Endothelial cell of umbilical vein (primary cell): ENCODE results near the gene DDR2.

ENCODE experiments used
- EZH2 ChIP-seq: IDR thresholded peaks from 2 replicates; pipeline ENCODE4 v1.6.1; 2012; ENCODE audit warnings: borderline replicate concordance, low read depth, mild to moderate bottlenecking, moderate library complexity, low read length, inconsistent platforms; ENCODE audit not compliant: severe bottlenecking
- JUN ChIP-seq: IDR thresholded peaks from 2 replicates; pipeline ENCODE4 v1.6.1; 2011; ENCODE audit warnings: borderline replicate concordance, low read depth; ENCODE audit not compliant: insufficient read length, insufficient read depth
- POLR2A ChIP-seq: IDR thresholded peaks from 2 replicates; pipeline ENCODE4 v1.6.1; 2012; ENCODE audit warnings: low read depth, mild to moderate bottlenecking, control low read depth, low read length
- POLR2AphosphoS5 ChIP-seq: IDR thresholded peaks from 2 replicates; pipeline ENCODE4 v1.6.1; 2012; ENCODE audit warnings: low read depth, mild to moderate bottlenecking, control low read depth, low read length, moderate library complexity; ENCODE audit not compliant: insufficient read depth
- TF ChIP-seq, protein P1 (sequence below), 2 donors: IDR thresholded peaks; 1 replicate in 1 of 2; 2 replicates in 1 of 2; pipeline ENCODE4 v1.5.1; 2011; ENCODE audit warnings: low read length in 2 of 2, mild to moderate bottlenecking in 2 of 2, moderate library complexity in 2 of 2, control low read depth in 1 of 2, inconsistent platforms in 1 of 2, low read depth in 1 of 2; ENCODE audit not compliant: insufficient read depth in 1 of 2; ENCODE audit errors: extremely low read depth in 1 of 2
- TF ChIP-seq, protein P2 (sequence below): IDR thresholded peaks from 2 replicates; pipeline ENCODE4 v1.6.1; 2011; ENCODE audit not compliant: insufficient read depth, insufficient read length

- TF ChIP-seq, protein P1, sequence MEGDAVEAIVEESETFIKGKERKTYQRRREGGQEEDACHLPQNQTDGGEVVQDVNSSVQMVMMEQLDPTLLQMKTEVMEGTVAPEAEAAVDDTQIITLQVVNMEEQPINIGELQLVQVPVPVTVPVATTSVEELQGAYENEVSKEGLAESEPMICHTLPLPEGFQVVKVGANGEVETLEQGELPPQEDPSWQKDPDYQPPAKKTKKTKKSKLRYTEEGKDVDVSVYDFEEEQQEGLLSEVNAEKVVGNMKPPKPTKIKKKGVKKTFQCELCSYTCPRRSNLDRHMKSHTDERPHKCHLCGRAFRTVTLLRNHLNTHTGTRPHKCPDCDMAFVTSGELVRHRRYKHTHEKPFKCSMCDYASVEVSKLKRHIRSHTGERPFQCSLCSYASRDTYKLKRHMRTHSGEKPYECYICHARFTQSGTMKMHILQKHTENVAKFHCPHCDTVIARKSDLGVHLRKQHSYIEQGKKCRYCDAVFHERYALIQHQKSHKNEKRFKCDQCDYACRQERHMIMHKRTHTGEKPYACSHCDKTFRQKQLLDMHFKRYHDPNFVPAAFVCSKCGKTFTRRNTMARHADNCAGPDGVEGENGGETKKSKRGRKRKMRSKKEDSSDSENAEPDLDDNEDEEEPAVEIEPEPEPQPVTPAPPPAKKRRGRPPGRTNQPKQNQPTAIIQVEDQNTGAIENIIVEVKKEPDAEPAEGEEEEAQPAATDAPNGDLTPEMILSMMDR (IDR thresholded peaks at IDR 0.05; ENCODE audit: extremely low read depth in 1 of 2, insufficient read depth in 1 of 2, low read depth in 1 of 2, low read length in 2 of 2), result no peak
- TF ChIP-seq POLR2A (no peak), POLR2AphosphoS5 (no peak), EZH2 (no peak), JUN (no peak)
- TF ChIP-seq, protein P2, sequence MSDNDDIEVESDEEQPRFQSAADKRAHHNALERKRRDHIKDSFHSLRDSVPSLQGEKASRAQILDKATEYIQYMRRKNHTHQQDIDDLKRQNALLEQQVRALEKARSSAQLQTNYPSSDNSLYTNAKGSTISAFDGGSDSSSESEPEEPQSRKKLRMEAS, result no peak
These were observed 83.9 kb downstream of the DDR2 start for GRCh38 chr1:162716123-162716522.
